Activated CD8-positive, alpha-beta T cell treated with anti-CD3 and anti-CD28 coated beads, Interleukin-2, amount 10 ng/mL, durations not matched to agents 7 days and 5 days (primary cell): ENCODE data around the gene RTN4R. TPM values are rescaled to one million over a fixed set of nuclear protein-coding genes. Genes with fewer than 3 reads are reported as not detected.
A peak's percentile ranks its signal among the peaks of the same experiment; 100 is the strongest.
"Not testable (repeated sequence)": the region's sequence is repeated elsewhere in the genome, so short reads cannot be mapped to it uniquely, and the experiment has no call there.

ENCODE experiments used
- ATAC-seq: fragments of 150-1000 bp; cut with Tn5 transposase; one replicate; pipeline ENCODE4 v1.10.0; 2021; ENCODE audit warnings: moderate library complexity
- CTCF ChIA-PET: fragments of 350-600 bp; sonication (Branson Sonifier 250); formaldehyde crosslinking; loops from one replicate; lab custom pipeline; 2021; ENCODE audit warnings: antibody characterized with exemption; lab: Charles Lee
- POLR2A ChIA-PET: fragments of 350-600 bp; sonication (Branson Sonifier 250); formaldehyde crosslinking; loops from one replicate; lab custom pipeline; 2021; ENCODE audit warnings: antibody characterized with exemption; lab: Charles Lee
- DNase-seq: peaks from one replicate; pipeline ENCODE4 v3.0.0-alpha.2; 2020
- H3K27ac Mint-ChIP-seq: one replicate; pipeline ENCODE4 v1.8.0; 2021; ENCODE audit warnings: mild to moderate bottlenecking, mixed read lengths
- H3K27me3 Mint-ChIP-seq: one replicate; pipeline ENCODE4 v1.8.0; 2021; ENCODE audit warnings: low read depth, mixed read lengths
- H3K36me3 Mint-ChIP-seq: one replicate; pipeline ENCODE4 v1.8.0; 2021; ENCODE audit warnings: low read depth, mixed read lengths
- H3K4me1 Mint-ChIP-seq: one replicate; pipeline ENCODE4 v1.8.0; 2021; ENCODE audit warnings: low read depth, mixed read lengths
- H3K4me3 Mint-ChIP-seq: one replicate; pipeline ENCODE4 v1.8.0; 2021; ENCODE audit warnings: mild to moderate bottlenecking, mixed read lengths
- H3K9me3 Mint-ChIP-seq: one replicate; pipeline ENCODE4 v1.8.0; 2022; ENCODE audit warnings: mixed read lengths; ENCODE audit not compliant: insufficient read depth
- total RNA-seq, 2 experiments: library from RNA; stranded (reverse); gene quantifications; one replicate each; pipeline ENCODE4 v1.2.3, GENCODE V29; 2021

RTN4R gene
- total RNA-seq, 2 experiments from 2014 or later = 3.7 to 3.8 TPM

- H3K27ac Mint-ChIP-seq = no peak overlapping the region
- no peaks in the 10 kb centered on the region for H3K36me3 Mint-ChIP-seq
- CTCF ChIA-PET = no interaction called here
- DNase-seq (no peak), ATAC-seq (no peak)
- H3K4me3 Mint-ChIP-seq = no peak overlapping the region
- POLR2A ChIA-PET = no interaction called here
- peaks cover 5% of the 10 kb centered on the region for H3K4me1 Mint-ChIP-seq
- H3K9me3 Mint-ChIP-seq = no peaks in the 10 kb centered on the region
- H3K27me3 Mint-ChIP-seq = peaks cover 10% of the 10 kb centered on the region
Measured at GRCh38 chr22:20264614-20265452, 3.3 kb downstream of the RTN4R start.

- H3K9me3 Mint-ChIP-seq, H3K4me3 Mint-ChIP-seq, H3K27me3 Mint-ChIP-seq, ATAC-seq, CTCF ChIA-PET, H3K27ac Mint-ChIP-seq, DNase-seq, H3K4me1 Mint-ChIP-seq, POLR2A ChIA-PET, H3K36me3 Mint-ChIP-seq: not testable (repeated sequence)
Measured at GRCh38 chr22:20263404-20264281, 4.5 kb downstream of the RTN4R start.

- ATAC-seq (no peak), DNase-seq (no peak)
- no peaks in the 10 kb centered on the region for H3K36me3 Mint-ChIP-seq
- ChIA-PET POLR2A (no interaction called here), CTCF (no interaction called here)
- H3K9me3 Mint-ChIP-seq = no peaks in the 10 kb centered on the region
- no peak overlapping the region for H3K4me3 Mint-ChIP-seq
- H3K27ac Mint-ChIP-seq = no peak overlapping the region
- no peaks in the 10 kb centered on the region for H3K4me1 Mint-ChIP-seq
- peaks cover 8% of the 10 kb centered on the region for H3K27me3 Mint-ChIP-seq
Measured at GRCh38 chr22:20262582-20263147, 5.5 kb downstream of the RTN4R start.

GRCh38 chr22:20261848-20262581 is 6.1 kb downstream of the RTN4R start:
- Mint-ChIP-seq H3K9me3 (no peaks in the 10 kb centered on the region), H3K4me3 (no peak overlapping the region), H3K27me3 (peaks cover 8% of the 10 kb centered on the region), H3K4me1 (no peaks in the 10 kb centered on the region), H3K27ac (no peak overlapping the region), H3K36me3 (no peaks in the 10 kb centered on the region)
- ChIA-PET POLR2A (no interaction called here), CTCF (no interaction called here)
- no peak for DNase-seq
- ATAC-seq = no peak

GRCh38 chr22:20260071-20260765 is 7.9 kb downstream of the RTN4R start:
- H3K27me3 Mint-ChIP-seq = no peaks in the 10 kb centered on the region
- H3K27ac Mint-ChIP-seq = no peak overlapping the region
- POLR2A ChIA-PET = no interaction called here
- no peaks in the 10 kb centered on the region for H3K4me1 Mint-ChIP-seq
- no peaks in the 10 kb centered on the region for H3K36me3 Mint-ChIP-seq
- DNase-seq (no peak), ATAC-seq (no peak)
- CTCF ChIA-PET = no interaction called here
- H3K4me3 Mint-ChIP-seq = no peak overlapping the region
- no peaks in the 10 kb centered on the region for H3K9me3 Mint-ChIP-seq

- POLR2A ChIA-PET = no interaction called here
Measured at GRCh38 chr22:20259327-20259688, 8.8 kb downstream of the RTN4R start.

GRCh38 chr22:20258584-20259326 is 9.4 kb downstream of the RTN4R start:
- peaks cover 9% of the 10 kb centered on the region for H3K4me1 Mint-ChIP-seq
- ChIA-PET CTCF (interaction anchor here (0.8 to 1.4 kb wide), 2 partner anchors 15 to 20 kb away, joined by 3 to 5 read pairs; no protein-coding TSS in a partner anchor), POLR2A (no interaction called here)
- no peak overlapping the region for H3K4me3 Mint-ChIP-seq
- H3K27ac Mint-ChIP-seq = no peak overlapping the region
- no peaks in the 10 kb centered on the region for H3K36me3 Mint-ChIP-seq
- ATAC-seq = no peak
- no peaks in the 10 kb centered on the region for H3K27me3 Mint-ChIP-seq
- peak; percentile 31 for DNase-seq
- H3K9me3 Mint-ChIP-seq = no peaks in the 10 kb centered on the region

More at GRCh38 chr22:20259327-20259688, 8.8 kb downstream of the RTN4R start:
- Mint-ChIP-seq H3K27ac (no peak overlapping the region), H3K9me3 (no peaks in the 10 kb centered on the region), H3K4me1 (peaks cover 7% of the 10 kb centered on the region), H3K4me3 (no peak overlapping the region), H3K27me3 (no peaks in the 10 kb centered on the region), H3K36me3 (no peaks in the 10 kb centered on the region)
- DNase-seq = no peak
- CTCF ChIA-PET = no interaction called here
- ATAC-seq = no peak

- DNase-seq = no peak
- no peaks in the 10 kb centered on the region for H3K27me3 Mint-ChIP-seq
- peaks cover 10% of the 10 kb centered on the region for H3K4me1 Mint-ChIP-seq
- POLR2A ChIA-PET = no interaction called here
- no peak overlapping the region for H3K27ac Mint-ChIP-seq
- no peaks in the 10 kb centered on the region for H3K36me3 Mint-ChIP-seq
- CTCF ChIA-PET = interaction anchor here (0.8 to 1.4 kb wide), 2 partner anchors 14 to 19 kb away, joined by 3 to 5 read pairs; no protein-coding TSS in a partner anchor
- no peak overlapping the region for H3K4me3 Mint-ChIP-seq
- H3K9me3 Mint-ChIP-seq = no peaks in the 10 kb centered on the region
- ATAC-seq = no peak
Measured at GRCh38 chr22:20258021-20258299, 10.2 kb downstream of the RTN4R start.

- no peaks in the 10 kb centered on the region for H3K9me3 Mint-ChIP-seq
- ATAC-seq (no peak), DNase-seq (no peak)
- POLR2A ChIA-PET = no interaction called here
- no peaks in the 10 kb centered on the region for H3K36me3 Mint-ChIP-seq
- H3K4me1 Mint-ChIP-seq = peaks cover 10% of the 10 kb centered on the region
- CTCF ChIA-PET = interaction anchor here (0.8 to 1.4 kb wide), 2 partner anchors 13 to 19 kb away, joined by 3 to 5 read pairs; no protein-coding TSS in a partner anchor
- no peak overlapping the region for H3K27ac Mint-ChIP-seq
- no peak overlapping the region for H3K4me3 Mint-ChIP-seq
- H3K27me3 Mint-ChIP-seq = no peaks in the 10 kb centered on the region
Measured at GRCh38 chr22:20257212-20258020, 10.7 kb downstream of the RTN4R start.

GRCh38 chr22:20256551-20257211 is 11.4 kb downstream of the RTN4R start:
- no peak for ATAC-seq
- H3K27ac Mint-ChIP-seq = no peak overlapping the region
- no peaks in the 10 kb centered on the region for H3K27me3 Mint-ChIP-seq
- H3K9me3 Mint-ChIP-seq = no peaks in the 10 kb centered on the region
- POLR2A ChIA-PET = no interaction called here
- H3K4me3 Mint-ChIP-seq = no peak overlapping the region
- no peaks in the 10 kb centered on the region for H3K36me3 Mint-ChIP-seq
- CTCF ChIA-PET = interaction anchor here (0.5 kb wide), 1 partner anchor 873 kb away, joined by 3 read pairs; no protein-coding TSS in a partner anchor
- peaks cover 10% of the 10 kb centered on the region for H3K4me1 Mint-ChIP-seq
- DNase-seq = no peak
